H1 (cell line): Measurements from ENCODE around the gene MYL6B. TPM values are rescaled to one million over a fixed set of nuclear protein-coding genes. Genes with fewer than 3 reads are reported as not detected.

ENCODE experiments used
- PHF8 ChIP-seq: fragments of 200-600 bp; sonication (generic); conservative IDR thresholded peaks from 2 replicates; pipeline ENCODE4 v1.7.1; 2012; ENCODE audit warnings: low read depth, mild to moderate bottlenecking, inconsistent platforms, low read length, moderate library complexity
- SIRT6 ChIP-seq: IDR thresholded peaks from one replicate; pipeline ENCODE4 v1.7.1; 2012; ENCODE audit warnings: low read length, inconsistent platforms
- polyA plus RNA-seq, 7 experiments: library from polyadenylated mRNA; depleted of rRNA in 3 of 7; stranded (reverse) in 5 of 7; unstranded in 2 of 7; fragments of >200 nt in 5 of 7; fragments of 200-250 nt in 2 of 7; gene quantifications; 1 replicate in 5 of 7; 2 replicates in 1 of 7; 4 replicates in 1 of 7; pipeline versions ENCODE4 v1.2.1 to v1.2.3, GENCODE V29; 2011 to 2013; ENCODE audit warnings: missing spikeins in 2 of 7, mixed read lengths in 2 of 7
- total RNA-seq: library from RNA; stranded (reverse); fragmentation: NEBNext Ultra II Directional; extraction: Animal tissue kit (Norgen Biotek cat#: 25700); gene quantifications from 2 replicates; pipeline ENCODE4 v1.2.1, GENCODE V29; 2021

MYL6B gene
- total and polyA plus RNA-seq, 2 of the 8 experiments (the other 6 are each of a cell fraction or from before 2014, with no cell fraction given) = 163 to 202 TPM

DNA sequence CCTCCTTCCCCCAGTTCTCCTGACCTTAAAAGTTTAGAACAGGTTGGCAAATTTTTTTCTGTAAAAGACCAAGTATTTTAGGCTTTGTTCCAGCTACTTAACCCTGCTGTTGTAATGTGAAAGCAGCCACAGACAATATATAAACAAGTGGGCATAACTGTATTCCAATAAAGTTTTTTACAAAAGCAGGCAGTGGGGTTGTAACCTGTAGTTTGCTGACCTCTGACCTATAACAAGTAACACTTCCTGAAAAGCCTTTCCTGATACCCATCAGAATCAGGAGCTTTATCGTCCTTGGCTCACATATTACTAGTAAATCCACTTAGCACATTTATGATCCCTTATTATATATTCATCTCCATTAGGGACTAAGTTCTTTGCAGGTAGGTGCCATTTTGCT, 50.0 kb downstream of the MYL6B start (continued):
- no peak for TF ChIP-seq SIRT6
- TF ChIP-seq PHF8 = no peak
